AG04450 (cell line): ENCODE results near the gene SERTAD1. TPM values are rescaled to one million over a fixed set of nuclear protein-coding genes. Genes with fewer than 3 reads are reported as not detected.

ENCODE experiments used
- CTCF ChIA-PET: fragments of 300-600, 350-600 bp; formaldehyde crosslinking; extraction: SDS; loops from one replicate; lab custom pipeline; 2022; ENCODE audit warnings: antibody characterized with exemption, inconsistent platforms; lab: Charles Lee
- POLR2A ChIA-PET: fragments of 350-600 bp; formaldehyde crosslinking; extraction: SDS; loops from one replicate; lab custom pipeline; 2021; ENCODE audit warnings: antibody characterized with exemption, inconsistent platforms; lab: Yijun Ruan, JAX
- DNase-seq: peaks from one replicate; pipeline ENCODE4 v3.0.0-alpha.2; 2011; ENCODE audit warnings: low read depth, low spot score
- H3K27ac ChIP-seq: one replicate; pipeline ENCODE4 v1.5.1; 2012; ENCODE audit warnings: low read depth, low read length, control low read depth
- H3K27me3 ChIP-seq: one replicate; pipeline ENCODE4 v1.6.0; 2012; ENCODE audit warnings: low read length; ENCODE audit not compliant: control insufficient read depth, insufficient read depth
- H3K4me3 ChIP-seq: 2 replicates; pipeline ENCODE4 v1.5.1; 2011; ENCODE audit warnings: mild to moderate bottlenecking, low read depth, low read length, control low read depth
- H3K9me3 ChIP-seq: 2 replicates; pipeline ENCODE4 v1.5.1; 2012; ENCODE audit warnings: low read length; ENCODE audit not compliant: control insufficient read depth, insufficient read depth
- polyA plus RNA-seq: library from polyadenylated mRNA; depleted of rRNA; stranded (reverse); fragments of >200 nt; gene quantifications from 2 replicates; pipeline ENCODE4 v1.2.3, GENCODE V29; 2011; rRNA removed
- small RNA-seq: library from RNA; depleted of rRNA; stranded (forward); fragments of <200 nt; gene quantifications from one replicate; pipeline ENCODE3, GENCODE V24; 2012; ENCODE audit warnings: low read depth; ENCODE audit not compliant: insufficient read length
- TF ChIP-seq, protein P1 (sequence below): IDR thresholded peaks from 2 replicates; pipeline ENCODE4 v1.5.1; 2011; ENCODE audit warnings: low read depth, low read length, control low read depth, inconsistent platforms

The SERTAD1 gene
- polyA plus RNA-seq, 1 experiment: 11.9 TPM

DNA sequence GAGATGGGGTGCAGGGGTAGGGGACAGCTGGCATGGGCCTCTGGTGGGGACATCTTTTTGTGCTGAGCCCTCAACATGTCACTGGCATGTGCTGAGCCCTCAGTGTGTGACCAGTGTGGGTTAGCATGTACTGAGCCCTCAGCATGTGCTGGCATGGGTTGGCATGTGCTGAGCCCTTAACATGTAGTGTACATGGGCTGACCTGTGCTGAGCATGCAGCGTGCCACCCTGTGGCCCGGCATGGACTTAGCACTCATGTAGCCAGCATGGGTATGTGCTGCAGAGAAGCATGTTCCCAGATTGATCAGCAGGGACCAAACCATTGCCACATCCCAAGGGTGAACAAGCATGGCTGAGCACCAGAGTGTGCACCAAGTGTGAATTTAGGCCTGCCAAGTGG lies 47.3 kb downstream of the SERTAD1 start:
- ChIA-PET CTCF (no interaction called here), POLR2A (no interaction called here)
- TF ChIP-seq, protein P1, sequence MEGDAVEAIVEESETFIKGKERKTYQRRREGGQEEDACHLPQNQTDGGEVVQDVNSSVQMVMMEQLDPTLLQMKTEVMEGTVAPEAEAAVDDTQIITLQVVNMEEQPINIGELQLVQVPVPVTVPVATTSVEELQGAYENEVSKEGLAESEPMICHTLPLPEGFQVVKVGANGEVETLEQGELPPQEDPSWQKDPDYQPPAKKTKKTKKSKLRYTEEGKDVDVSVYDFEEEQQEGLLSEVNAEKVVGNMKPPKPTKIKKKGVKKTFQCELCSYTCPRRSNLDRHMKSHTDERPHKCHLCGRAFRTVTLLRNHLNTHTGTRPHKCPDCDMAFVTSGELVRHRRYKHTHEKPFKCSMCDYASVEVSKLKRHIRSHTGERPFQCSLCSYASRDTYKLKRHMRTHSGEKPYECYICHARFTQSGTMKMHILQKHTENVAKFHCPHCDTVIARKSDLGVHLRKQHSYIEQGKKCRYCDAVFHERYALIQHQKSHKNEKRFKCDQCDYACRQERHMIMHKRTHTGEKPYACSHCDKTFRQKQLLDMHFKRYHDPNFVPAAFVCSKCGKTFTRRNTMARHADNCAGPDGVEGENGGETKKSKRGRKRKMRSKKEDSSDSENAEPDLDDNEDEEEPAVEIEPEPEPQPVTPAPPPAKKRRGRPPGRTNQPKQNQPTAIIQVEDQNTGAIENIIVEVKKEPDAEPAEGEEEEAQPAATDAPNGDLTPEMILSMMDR: no peak
- no peak for DNase-seq
- Histone ChIP-seq H3K9me3 (no peaks in the 10 kb centered on the region), H3K27ac (no peak overlapping the region), H3K4me3 (no peak overlapping the region), H3K27me3 (no peaks in the 10 kb centered on the region)

DNA sequence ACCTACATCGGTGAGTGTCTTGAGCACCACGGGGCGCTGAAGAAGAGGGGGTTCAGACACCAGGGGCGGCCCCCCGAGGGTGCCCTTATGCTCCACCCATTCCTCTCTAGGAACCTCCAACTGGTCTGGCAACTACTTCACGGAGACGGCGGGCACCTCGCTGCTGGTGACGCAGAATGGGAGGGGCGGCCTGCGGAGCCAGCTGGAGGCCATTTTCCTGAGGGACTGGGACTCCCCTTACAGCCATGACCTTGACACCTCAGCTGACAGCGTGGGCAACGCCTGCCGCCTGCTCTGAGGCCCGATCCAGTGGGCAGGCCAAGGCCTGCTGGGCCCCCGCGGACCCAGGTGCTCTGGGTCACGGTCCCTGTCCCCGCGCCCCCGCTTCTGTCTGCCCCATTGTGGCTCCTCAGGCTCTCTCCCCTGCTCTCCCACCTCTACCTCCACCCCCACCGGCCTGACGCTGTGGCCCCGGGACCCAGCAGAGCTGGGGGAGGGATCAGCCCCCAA lies 47.9 kb downstream of the SERTAD1 start:
- TF ChIP-seq, protein P1: no peak
- H3K4me3 ChIP-seq: no peak overlapping the region
- H3K27me3 ChIP-seq: no peaks in the 10 kb centered on the region
- ChIA-PET CTCF (no interaction called here), POLR2A (no interaction called here)
- H3K9me3 ChIP-seq: no peaks in the 10 kb centered on the region
- no peak overlapping the region for H3K27ac ChIP-seq
- no peak for DNase-seq

DNA sequence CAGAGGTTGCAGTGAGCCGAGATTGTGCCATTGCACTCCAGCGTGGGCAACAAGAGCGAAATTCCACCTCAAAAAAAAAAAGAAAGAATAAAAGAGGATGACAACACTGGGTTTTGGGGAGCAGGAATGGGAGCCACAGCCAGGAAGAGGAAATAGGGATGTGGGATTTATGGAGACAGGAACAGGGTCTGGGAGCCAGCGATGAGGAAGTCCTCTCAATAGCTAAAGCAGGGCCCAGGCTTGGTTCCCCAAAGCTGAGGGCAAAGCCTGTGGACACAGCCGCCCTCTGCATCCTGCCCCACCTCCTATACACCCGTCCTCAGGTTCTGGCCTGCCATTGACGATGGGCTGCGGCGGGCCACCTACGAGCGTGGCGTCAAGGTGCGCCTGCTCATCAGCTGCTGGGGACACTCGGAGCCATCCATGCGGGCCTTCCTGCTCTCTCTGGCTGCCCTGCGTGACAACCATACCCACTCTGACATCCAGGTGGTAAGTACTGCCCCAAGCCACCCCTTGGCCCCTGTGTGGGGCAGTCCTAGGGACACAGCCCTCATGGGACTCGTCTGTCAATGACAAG lies 49.4 kb downstream of the SERTAD1 start:
- Histone ChIP-seq H3K27me3 (no peaks in the 10 kb centered on the region), H3K9me3 (no peaks in the 10 kb centered on the region), H3K27ac (no peak overlapping the region), H3K4me3 (no peak overlapping the region)
- TF ChIP-seq, protein P1: no peak
- ChIA-PET POLR2A (no interaction called here), CTCF (no interaction called here)
- DNase-seq: no peak

DNA sequence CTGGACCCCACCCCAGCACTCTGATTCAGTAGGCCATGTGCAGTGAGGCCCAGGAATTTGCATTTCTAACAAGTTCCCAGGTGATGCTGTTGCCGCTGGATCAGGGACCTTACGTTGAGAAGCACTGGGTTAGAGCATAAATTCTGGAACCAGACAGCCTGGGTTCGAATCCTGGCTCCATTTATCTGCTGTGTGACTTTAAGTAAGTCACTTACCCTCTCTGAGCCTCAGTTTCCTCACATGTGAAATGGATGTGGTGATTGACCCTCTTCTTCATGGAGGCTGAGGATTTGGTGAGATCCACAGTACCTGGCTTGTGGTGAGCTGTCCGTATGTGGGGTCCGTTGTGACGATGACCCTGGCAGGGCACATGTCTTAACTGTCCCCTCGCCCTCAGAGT lies 51.7 kb downstream of the SERTAD1 start:
- no peak overlapping the region for H3K27ac ChIP-seq
- TF ChIP-seq, protein P1: no peak
- no peaks in the 10 kb centered on the region for H3K27me3 ChIP-seq
- H3K9me3 ChIP-seq: no peaks in the 10 kb centered on the region
- DNase-seq: no peak
- no peak overlapping the region for H3K4me3 ChIP-seq
- CTCF ChIA-PET: no interaction called here
- POLR2A ChIA-PET: no interaction called here

DNA sequence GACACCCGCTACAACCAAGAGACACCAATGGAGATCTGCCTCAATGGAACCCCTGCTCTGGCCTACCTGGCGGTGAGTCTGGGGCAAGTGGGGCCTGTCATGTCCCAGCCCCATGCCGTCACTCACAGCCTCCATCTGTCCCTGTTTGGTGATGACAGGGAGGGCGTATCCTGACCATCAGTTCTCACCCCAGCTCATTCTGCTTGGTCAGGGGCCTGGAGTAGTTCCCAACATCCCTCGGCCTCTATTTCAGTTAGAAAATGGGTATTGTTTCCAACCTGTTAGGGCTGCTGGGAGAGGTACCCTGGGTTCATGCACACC lies 54.0 kb downstream of the SERTAD1 start:
- Histone ChIP-seq H3K9me3 (no peaks in the 10 kb centered on the region), H3K4me3 (no peak overlapping the region), H3K27ac (no peak overlapping the region), H3K27me3 (no peaks in the 10 kb centered on the region)
- TF ChIP-seq, protein P1: no peak
- POLR2A ChIA-PET: interaction anchor here (1.1 kb wide), 1 partner anchor 49 kb away, joined by 3 read pairs; no protein-coding TSS in a partner anchor
- CTCF ChIA-PET: interaction anchor here (1.1 to 1.4 kb wide), 2 partner anchors 10 to 231 kb away, joined by 3 read pairs; no protein-coding TSS in a partner anchor
- DNase-seq: no peak

Small RNA genes within 50 kb of the gene (small RNA-seq; reads per million reads assigned to genes)
- gene RF00017: not detected

Other genes starting within 250 kb of the SERTAD1 start
- 2.0 and 2.3 TPM in 2 replicates for gene MAP3K10, start 234.6 kb downstream of the SERTAD1 start, polyA plus RNA-seq
- not detected in 2 replicates for gene TTC9B, start 207.6 kb downstream of the SERTAD1 start, polyA plus RNA-seq
- gene CCNP, start 199.3 kb downstream of the SERTAD1 start, polyA plus RNA-seq: 0.16 and 0.21 TPM in 2 replicates
- 99.8 and 122 TPM in 2 replicates for gene AKT2, start 140.6 kb downstream of the SERTAD1 start, polyA plus RNA-seq
- 15.9 and 16.9 TPM in 2 replicates for gene C19orf47, start 77.6 kb downstream of the SERTAD1 start, polyA plus RNA-seq
- gene PLD3, start 77.3 kb downstream of the SERTAD1 start, polyA plus RNA-seq: 395 and 559 TPM in 2 replicates
- 0.09 and 0.11 TPM in 2 replicates for gene HIPK4, start 35.8 kb downstream of the SERTAD1 start, polyA plus RNA-seq
- 1.8 and 1.9 TPM in 2 replicates for gene PRX, start 12.6 kb downstream of the SERTAD1 start, polyA plus RNA-seq
- 16.1 and 19.6 TPM in 2 replicates for gene SERTAD3, start 18.3 kb upstream of the SERTAD1 start, polyA plus RNA-seq
- gene BLVRB, start 39.8 kb upstream of the SERTAD1 start, polyA plus RNA-seq: 40.4 and 58.0 TPM in 2 replicates
- gene SPTBN4, start 41.0 kb upstream of the SERTAD1 start, polyA plus RNA-seq: 1.3 and 1.9 TPM in 2 replicates
- gene SHKBP1, start 150.9 kb upstream of the SERTAD1 start, polyA plus RNA-seq: 42.5 and 62.7 TPM in 2 replicates
- gene LTBP4, start 175.4 kb upstream of the SERTAD1 start, polyA plus RNA-seq: 41.3 and 70.3 TPM in 2 replicates